Measurements from ENCODE around the gene CFAP298. TPM values are rescaled to one million over a fixed set of nuclear protein-coding genes. Genes with fewer than 3 reads are reported as not detected.
"Not testable (repeated sequence)": the region's sequence is repeated elsewhere in the genome, so short reads cannot be mapped to it uniquely, and the experiment has no call there.

The CFAP298 gene
- 91.8 and 108 TPM in 2 replicates for total RNA-seq (2014; rRNA removed; shearing (Covaris generic))
- 85.0 and 86.2 TPM in 2 replicates for polyA plus RNA-seq (2015; cell fraction: cytosol; rRNA removed)
- polyA plus RNA-seq (2015; cell fraction: nucleus; rRNA removed) = 63.8 and 75.4 TPM in 2 replicates

GRCh38 chr21:32612075-32612998 lies at the start of gene CFAP298:
Gene CFAP298 (minus strand): TSS chr21:32612377. CDS start chr21:32612243, 134 bp downstream.
- peak; percentile 95 for DNase-seq (ENCODE audit: low read depth)

- DNase-seq (ENCODE audit: low read depth) = not testable (repeated sequence)
These were observed 49.0 kb upstream of the CFAP298 start for GRCh38 chr21:32661026-32661782.

- DNase-seq (ENCODE audit: low read depth) = no peak
These were observed 46.3 kb upstream of the CFAP298 start for GRCh38 chr21:32658524-32658923.

- DNase-seq (ENCODE audit: low read depth) = peak; percentile 24
These were observed 41.2 kb upstream of the CFAP298 start for GRCh38 chr21:32653326-32653901.

GRCh38 chr21:32648165-32648564 lies 36.0 kb upstream of the CFAP298 start:
- DNase-seq (ENCODE audit: low read depth) = no peak

GRCh38 chr21:32645261-32646182 lies 33.3 kb upstream of the CFAP298 start:
- DNase-seq (ENCODE audit: low read depth) = no peak

- no peak for DNase-seq (ENCODE audit: low read depth)
These were observed 29.8 kb upstream of the CFAP298 start for GRCh38 chr21:32641710-32642698.

- peak; percentile 64 for DNase-seq (ENCODE audit: low read depth)
These were observed 14.5 kb upstream of the CFAP298 start for GRCh38 chr21:32626621-32627196.

GRCh38 chr21:32618218-32618617 lies 6.0 kb upstream of the CFAP298 start:
- not testable (repeated sequence) for DNase-seq (ENCODE audit: low read depth)

GRCh38 chr21:32613436-32614043 lies 1.4 kb upstream of the CFAP298 start:
- DNase-seq (ENCODE audit: low read depth) = no peak

GRCh38 chr21:32612999-32613337 lies 791 bp upstream of the CFAP298 start:
- no peak for DNase-seq (ENCODE audit: low read depth)

- DNase-seq (ENCODE audit: low read depth) = no peak
These were observed 643 bp downstream of the CFAP298 start for GRCh38 chr21:32611471-32611997.

GRCh38 chr21:32610940-32611339 lies 1.2 kb downstream of the CFAP298 start:
- not testable (repeated sequence) for DNase-seq (ENCODE audit: low read depth)

- no peak for DNase-seq (ENCODE audit: low read depth)
These were observed 3.3 kb downstream of the CFAP298 start for GRCh38 chr21:32608851-32609250.

- no peak for DNase-seq (ENCODE audit: low read depth)
These were observed 6.7 kb downstream of the CFAP298 start for GRCh38 chr21:32605469-32605868.

- no peak for DNase-seq (ENCODE audit: low read depth)
These were observed 7.7 kb downstream of the CFAP298 start for GRCh38 chr21:32604464-32604863.

GRCh38 chr21:32603131-32603530 lies 9.0 kb downstream of the CFAP298 start:
- DNase-seq (ENCODE audit: low read depth) = no peak

- DNase-seq (ENCODE audit: low read depth) = no peak
These were observed 10.1 kb downstream of the CFAP298 start for GRCh38 chr21:32602099-32602498.

All from HT1080 (cell line).